WERI-Rb-1 (cell line): ENCODE data around the gene REXO5.
"Not testable (repeated sequence)": the region's sequence is repeated elsewhere in the genome, so short reads cannot be mapped to it uniquely, and the experiment has no call there.

Experiments
- DNase-seq: peaks from one replicate; pipeline ENCODE4 v3.0.0-alpha.2; 2020
- H3K27ac ChIP-seq: fragments of 250-450 bp; sonication (Bioruptor Pico); 2 replicates; pipeline ENCODE4 v1.5.1; 2020; ENCODE audit warnings: mild to moderate bottlenecking, moderate library complexity
- H3K27me3 ChIP-seq: fragments of 250-450 bp; sonication (Bioruptor Pico); 2 replicates; pipeline ENCODE4 v1.5.1; 2021; ENCODE audit warnings: mild to moderate bottlenecking, low read depth, moderate library complexity; ENCODE audit not compliant: insufficient read depth, severe bottlenecking
- H3K36me3 ChIP-seq: fragments of 250-450 bp; sonication (Bioruptor Pico); 2 replicates; pipeline ENCODE4 v1.5.1; 2020; ENCODE audit warnings: mild to moderate bottlenecking, moderate library complexity
- H3K4me3 ChIP-seq: 2 replicates; pipeline ENCODE4 v1.5.1; 2011; ENCODE audit warnings: low read depth, mild to moderate bottlenecking, control low read depth, low read length
- H3K9me3 ChIP-seq: fragments of 250-450 bp; sonication (Bioruptor Pico); 2 replicates; pipeline ENCODE4 v1.5.1; 2021; ENCODE audit warnings: mild to moderate bottlenecking, moderate library complexity; ENCODE audit not compliant: severe bottlenecking
- TF ChIP-seq, protein P1 (sequence below): IDR thresholded peaks from 2 replicates; pipeline ENCODE4 v1.5.1; 2011; ENCODE audit warnings: low read depth, mild to moderate bottlenecking, control low read depth, inconsistent platforms, low read length

Gene REXO5

DNA sequence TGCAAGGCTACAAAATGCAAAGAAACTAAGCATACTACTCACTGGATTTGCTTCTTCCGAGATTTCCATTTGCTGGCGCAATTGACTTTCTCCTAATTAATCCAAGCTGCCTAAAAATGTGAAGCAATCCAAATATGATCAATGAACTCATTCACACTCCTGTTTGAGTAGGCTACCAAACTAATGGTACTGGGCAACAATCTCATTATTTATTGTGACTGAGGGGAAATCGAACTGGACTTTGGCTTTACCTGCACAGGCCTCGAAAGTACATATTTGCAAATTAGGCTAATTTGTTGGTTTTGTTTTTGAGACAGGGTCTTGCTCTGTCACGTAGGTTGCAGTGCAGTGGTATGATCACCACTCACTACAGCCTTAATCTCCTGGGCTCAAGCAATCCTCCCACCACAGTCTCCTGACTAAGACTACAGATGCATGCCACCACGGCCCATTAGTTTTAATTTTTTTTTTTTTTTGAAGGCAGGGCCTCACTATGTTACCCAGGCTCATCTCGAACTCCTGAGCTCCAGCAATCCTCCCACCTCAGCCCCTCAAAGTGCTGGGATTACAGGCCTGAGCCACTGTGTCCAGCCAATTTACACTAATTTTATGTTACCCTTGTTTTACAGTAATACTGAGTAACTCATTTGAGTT, 2.6 kb upstream of the REXO5 start:
- TF ChIP-seq, protein P1, sequence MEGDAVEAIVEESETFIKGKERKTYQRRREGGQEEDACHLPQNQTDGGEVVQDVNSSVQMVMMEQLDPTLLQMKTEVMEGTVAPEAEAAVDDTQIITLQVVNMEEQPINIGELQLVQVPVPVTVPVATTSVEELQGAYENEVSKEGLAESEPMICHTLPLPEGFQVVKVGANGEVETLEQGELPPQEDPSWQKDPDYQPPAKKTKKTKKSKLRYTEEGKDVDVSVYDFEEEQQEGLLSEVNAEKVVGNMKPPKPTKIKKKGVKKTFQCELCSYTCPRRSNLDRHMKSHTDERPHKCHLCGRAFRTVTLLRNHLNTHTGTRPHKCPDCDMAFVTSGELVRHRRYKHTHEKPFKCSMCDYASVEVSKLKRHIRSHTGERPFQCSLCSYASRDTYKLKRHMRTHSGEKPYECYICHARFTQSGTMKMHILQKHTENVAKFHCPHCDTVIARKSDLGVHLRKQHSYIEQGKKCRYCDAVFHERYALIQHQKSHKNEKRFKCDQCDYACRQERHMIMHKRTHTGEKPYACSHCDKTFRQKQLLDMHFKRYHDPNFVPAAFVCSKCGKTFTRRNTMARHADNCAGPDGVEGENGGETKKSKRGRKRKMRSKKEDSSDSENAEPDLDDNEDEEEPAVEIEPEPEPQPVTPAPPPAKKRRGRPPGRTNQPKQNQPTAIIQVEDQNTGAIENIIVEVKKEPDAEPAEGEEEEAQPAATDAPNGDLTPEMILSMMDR = no peak
- Histone ChIP-seq H3K4me3 (no peak overlapping the region), H3K27ac (no peak overlapping the region), H3K9me3 (no peaks in the 10 kb centered on the region), H3K27me3 (no peaks in the 10 kb centered on the region), H3K36me3 (peaks cover 10% of the 10 kb centered on the region)
- no peak for DNase-seq

DNA sequence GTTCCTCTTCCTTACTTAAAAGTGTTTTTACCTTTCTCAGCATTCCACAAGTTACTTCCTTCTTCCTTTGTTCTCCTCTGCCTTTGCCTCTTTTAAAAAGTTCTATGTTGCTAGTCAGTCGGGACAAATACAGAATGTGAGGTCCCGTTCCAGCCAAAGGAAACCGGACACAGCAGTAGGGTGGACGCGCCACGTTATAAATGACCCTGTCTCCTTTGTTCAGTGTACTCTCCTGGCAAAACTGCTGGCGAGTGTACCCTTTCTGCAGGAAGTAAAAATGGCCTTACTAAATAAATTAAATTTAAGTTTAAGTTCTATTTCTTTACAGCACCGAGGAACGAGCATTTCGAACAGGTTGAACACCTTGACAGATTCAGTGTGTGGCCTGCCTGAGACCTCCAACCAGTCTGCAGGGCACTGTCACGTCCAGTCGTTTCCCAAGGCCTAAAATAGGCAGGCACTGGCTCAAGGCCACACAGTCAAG, 601 bp upstream of the REXO5 start:
- Histone ChIP-seq H3K27ac (peak overlapping the region; percentile 89), H3K4me3 (peak overlapping the region; percentile 62)
- not testable (repeated sequence) for H3K9me3 ChIP-seq, DNase-seq, H3K27me3 ChIP-seq, H3K36me3 ChIP-seq

DNA sequence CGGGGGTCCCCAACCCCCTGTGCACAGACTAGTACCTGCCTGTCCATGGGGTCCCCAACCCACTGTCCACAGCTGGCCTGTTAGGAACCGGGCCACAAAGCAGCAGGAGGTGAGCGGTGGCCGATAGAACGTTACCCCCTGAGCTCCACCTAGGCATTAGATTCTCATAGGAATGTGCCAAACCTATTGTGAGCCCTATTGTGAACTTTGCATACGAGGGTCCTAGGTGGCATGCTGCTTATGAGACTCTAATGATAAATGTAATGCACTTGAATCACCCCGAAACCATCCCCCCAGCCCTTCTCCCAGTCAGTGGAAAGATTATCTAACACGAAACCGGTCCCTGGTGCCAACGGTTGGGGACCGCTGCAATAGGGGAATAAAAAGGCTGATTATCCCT, 1.5 kb downstream of the REXO5 start:
- no peak overlapping the region for H3K27ac ChIP-seq
- TF ChIP-seq, protein P1 = no peak

DNA sequence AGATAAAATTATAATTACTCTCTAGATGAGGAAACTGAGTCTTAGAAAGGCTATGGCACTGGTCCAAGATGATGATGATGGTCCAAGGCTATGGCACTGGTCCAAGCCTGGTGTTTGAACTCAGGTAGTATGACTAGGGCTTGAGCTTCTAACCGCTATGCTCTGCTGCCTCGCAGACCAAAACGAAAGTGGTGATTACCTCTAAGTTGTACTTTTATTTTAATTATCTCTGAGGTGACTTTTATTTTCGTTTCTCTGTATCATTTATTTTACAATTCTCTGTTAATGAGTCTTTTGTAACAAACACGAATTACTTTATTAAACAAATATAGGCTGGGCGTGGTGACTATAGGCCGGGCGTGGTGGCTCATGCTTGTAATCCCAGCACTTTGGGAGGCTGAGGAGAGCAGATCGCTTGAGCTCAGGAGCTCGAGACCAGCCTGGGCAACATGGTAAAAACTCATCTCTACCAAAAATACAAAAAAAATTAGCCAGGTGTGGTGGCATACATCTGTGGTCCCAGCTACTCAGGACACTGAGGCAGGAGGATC, 5.6 kb downstream of the REXO5 start:
- H3K27me3 ChIP-seq = no peaks in the 10 kb centered on the region
- H3K4me3 ChIP-seq = no peak overlapping the region
- H3K27ac ChIP-seq = no peak overlapping the region
- no peak for DNase-seq
- no peaks in the 10 kb centered on the region for H3K9me3 ChIP-seq
- TF ChIP-seq, protein P1 = no peak
- peaks cover 28% of the 10 kb centered on the region for H3K36me3 ChIP-seq

More for the DNA sequence above, 1.5 kb downstream of the REXO5 start:
- H3K4me3 ChIP-seq = no peak overlapping the region
- no peak for DNase-seq
- H3K9me3 ChIP-seq = no peaks in the 10 kb centered on the region
- H3K36me3 ChIP-seq = no peaks in the 10 kb centered on the region
- no peaks in the 10 kb centered on the region for H3K27me3 ChIP-seq

DNA sequence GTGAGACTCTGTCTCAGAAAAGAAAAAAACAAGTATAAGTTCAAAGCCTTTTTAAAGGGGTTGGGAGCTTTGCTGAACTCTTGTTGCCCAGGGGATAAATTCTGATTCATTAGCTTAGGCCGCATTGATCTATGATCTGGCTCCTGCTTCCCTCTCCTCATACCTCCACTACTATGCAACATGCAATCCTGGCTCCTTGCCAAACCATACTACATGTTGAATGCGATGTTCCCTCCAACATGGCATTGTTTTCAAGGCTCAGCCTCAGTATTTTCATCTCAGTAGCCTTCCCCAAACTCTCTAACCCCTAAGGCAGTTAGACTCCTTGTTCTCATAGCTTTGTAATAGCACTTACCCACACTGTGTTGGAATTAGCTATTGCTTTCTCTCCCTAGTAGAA, 6.2 kb downstream of the REXO5 start:
- Histone ChIP-seq H3K9me3 (no peaks in the 10 kb centered on the region), H3K27ac (no peak overlapping the region), H3K36me3 (peaks cover 34% of the 10 kb centered on the region), H3K4me3 (no peak overlapping the region), H3K27me3 (no peaks in the 10 kb centered on the region)
- TF ChIP-seq, protein P1 = no peak
- DNase-seq = no peak

DNA sequence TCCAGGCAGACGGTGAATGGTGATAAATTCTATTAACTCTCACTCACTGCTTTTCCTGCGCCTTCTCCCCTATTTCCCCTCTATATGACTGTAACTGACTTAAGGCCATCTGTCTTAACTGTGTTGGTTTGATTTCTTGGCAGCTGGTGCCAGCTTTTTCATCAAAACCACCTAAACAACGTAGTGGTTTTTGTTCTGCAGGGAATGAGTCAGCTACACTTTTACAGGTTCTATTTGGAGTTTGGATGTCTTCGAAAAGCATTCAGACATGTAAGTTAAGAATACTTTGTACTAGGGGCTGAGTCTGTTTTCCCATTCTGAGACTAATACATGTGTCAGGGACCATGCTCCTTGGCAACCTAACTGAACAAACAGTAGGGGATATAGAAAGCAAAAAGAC, 8.5 kb downstream of the REXO5 start:
- no peak for DNase-seq
- no peaks in the 10 kb centered on the region for H3K9me3 ChIP-seq
- H3K27ac ChIP-seq = no peak overlapping the region
- peaks cover 49% of the 10 kb centered on the region for H3K36me3 ChIP-seq
- no peak overlapping the region for H3K4me3 ChIP-seq
- TF ChIP-seq, protein P1 = no peak
- no peaks in the 10 kb centered on the region for H3K27me3 ChIP-seq
